Stimulated activated naive B cell treated with anti-CD40 and anti-IgM and Interleukin-4, amounts not matched to agents 10 μg/mL and 1 μg/mL and 100 μg/mL, for 72 hours (primary cell): ENCODE results near the gene TTC7B.

Source experiments
- ATAC-seq, 2 donors: fragments of 150-1000 bp; cut with Tn5 transposase; replicated peaks; 2 replicates each; pipeline ENCODE4 v1.10.0; 2021; ENCODE audit warnings: moderate library complexity in 1 of 2
- DNase-seq: peaks from one replicate; pipeline ENCODE4 v3.0.0; 2021
- H3K27ac Mint-ChIP-seq: one replicate; pipeline ENCODE4 v1.8.0; 2022; ENCODE audit warnings: mild to moderate bottlenecking, mixed read lengths
- H3K27me3 Mint-ChIP-seq, 2 donors: one replicate each; pipeline ENCODE4 v1.8.0; 2022; ENCODE audit warnings: mixed read lengths in 2 of 2
- H3K36me3 Mint-ChIP-seq, 2 donors: one replicate each; pipeline ENCODE4 v1.8.0; 2022; ENCODE audit warnings: mixed read lengths in 2 of 2, mild to moderate bottlenecking in 1 of 2
- H3K4me1 Mint-ChIP-seq, 2 donors: one replicate each; pipeline ENCODE4 v1.8.0; 2022; ENCODE audit warnings: mixed read lengths in 2 of 2, mild to moderate bottlenecking in 1 of 2
- H3K4me3 Mint-ChIP-seq, 2 donors: one replicate each; pipeline ENCODE4 v1.8.0; 2022; ENCODE audit warnings: mild to moderate bottlenecking in 2 of 2, mixed read lengths in 2 of 2, moderate library complexity in 1 of 2
- H3K9me3 Mint-ChIP-seq, 2 donors: one replicate each; pipeline ENCODE4 v1.8.0; 2022; ENCODE audit warnings: mixed read lengths in 2 of 2, mild to moderate bottlenecking in 1 of 2

Gene TTC7B

DNA sequence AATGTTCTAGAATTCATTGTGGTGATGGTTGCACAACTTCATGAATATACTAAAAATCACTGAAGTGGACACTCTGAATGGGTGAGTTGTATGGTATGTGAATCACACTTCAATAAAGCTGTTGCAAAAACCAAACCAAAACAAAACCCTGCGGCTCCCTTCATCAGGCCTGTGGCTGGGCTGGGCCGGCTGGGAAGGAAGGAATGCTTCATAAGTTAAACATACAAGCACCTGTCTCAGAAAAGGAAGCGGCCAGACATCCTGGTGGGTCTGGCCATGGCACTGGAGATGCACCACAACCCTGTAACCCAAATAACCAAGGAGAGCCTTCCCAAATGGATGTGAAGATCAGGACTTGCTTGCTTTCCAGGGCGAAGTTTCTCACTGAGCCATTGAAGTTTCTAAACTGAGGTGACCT lies 34.9 kb downstream of the TTC7B start:
- Mint-ChIP-seq H3K4me3 (no peak overlapping the region), H3K27ac (no peak overlapping the region), H3K36me3 (no peaks in the 10 kb centered on the region), H3K9me3 (no peaks in the 10 kb centered on the region), H3K27me3 (no peaks in the 10 kb centered on the region), H3K4me1 (no peaks in the 10 kb centered on the region)
- ATAC-seq, result no peak
- no peak for DNase-seq

DNA sequence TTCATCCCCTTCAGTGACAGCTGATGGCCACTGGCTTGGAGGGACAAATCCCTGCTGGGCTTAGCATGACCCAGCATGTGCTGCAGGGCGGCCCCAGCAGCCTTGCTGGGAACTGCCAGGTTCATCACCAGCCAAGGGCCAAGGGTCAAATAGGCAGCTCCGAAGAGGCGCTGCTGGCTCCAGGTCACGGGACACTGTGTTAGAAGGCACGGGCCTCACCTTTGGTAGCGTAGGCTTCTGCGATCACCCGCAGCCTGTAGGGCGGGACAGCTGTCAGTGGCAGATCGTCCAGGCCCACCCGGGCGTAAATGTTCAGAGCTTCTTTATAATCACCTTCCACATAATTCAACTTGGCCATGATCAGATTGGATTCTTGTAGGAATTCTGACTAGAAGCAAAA lies 35.7 kb downstream of the TTC7B start:
- H3K4me3 Mint-ChIP-seq, result no peak overlapping the region
- DNase-seq (no peak), ATAC-seq (no peak)
- no peaks in the 10 kb centered on the region for H3K4me1 Mint-ChIP-seq
- H3K9me3 Mint-ChIP-seq, result no peaks in the 10 kb centered on the region
- H3K36me3 Mint-ChIP-seq, result no peaks in the 10 kb centered on the region
- H3K27ac Mint-ChIP-seq, result no peak overlapping the region
- no peaks in the 10 kb centered on the region for H3K27me3 Mint-ChIP-seq

GRCh38 chr14:90778571-90779255 lies 37.5 kb downstream of the TTC7B start:
- Mint-ChIP-seq H3K27ac (no peak overlapping the region), H3K4me3 (no peak overlapping the region), H3K27me3 (no peaks in the 10 kb centered on the region), H3K4me1 (no peaks in the 10 kb centered on the region), H3K9me3 (no peaks in the 10 kb centered on the region), H3K36me3 (no peaks in the 10 kb centered on the region)
- DNase-seq (no peak), ATAC-seq (no peak)

DNA sequence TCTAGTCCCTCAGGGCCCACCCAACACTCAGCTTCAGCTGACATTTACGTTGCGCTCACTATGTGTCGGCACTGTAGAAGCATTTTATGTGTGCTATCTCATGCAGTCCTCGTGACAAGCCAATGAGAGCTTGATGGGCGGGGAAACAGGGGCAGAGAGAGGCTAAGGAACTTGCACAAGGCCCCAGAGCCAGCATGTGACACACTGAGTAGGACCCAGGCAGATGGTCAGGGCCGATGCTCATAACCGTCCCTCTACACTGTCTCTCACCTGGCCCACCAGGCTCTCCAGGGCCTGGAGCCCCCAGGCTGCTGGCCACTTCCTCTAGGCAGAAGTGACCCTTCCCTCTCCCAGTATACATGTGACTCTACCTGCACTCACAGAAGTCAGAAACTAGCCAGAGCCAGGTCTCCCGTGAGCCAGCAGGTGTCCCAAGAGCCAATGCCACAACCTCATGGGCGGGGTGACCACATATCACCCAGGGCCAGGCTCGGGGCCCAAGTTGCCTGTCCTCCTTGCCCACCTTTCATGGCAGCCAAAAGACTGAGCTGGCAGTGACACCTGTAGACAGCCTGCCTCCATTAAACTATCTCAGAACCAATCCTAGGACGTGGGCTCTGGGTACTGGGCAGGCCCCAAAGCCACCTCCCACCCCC lies 38.3 kb downstream of the TTC7B start:
- H3K9me3 Mint-ChIP-seq, result no peaks in the 10 kb centered on the region

DNA sequence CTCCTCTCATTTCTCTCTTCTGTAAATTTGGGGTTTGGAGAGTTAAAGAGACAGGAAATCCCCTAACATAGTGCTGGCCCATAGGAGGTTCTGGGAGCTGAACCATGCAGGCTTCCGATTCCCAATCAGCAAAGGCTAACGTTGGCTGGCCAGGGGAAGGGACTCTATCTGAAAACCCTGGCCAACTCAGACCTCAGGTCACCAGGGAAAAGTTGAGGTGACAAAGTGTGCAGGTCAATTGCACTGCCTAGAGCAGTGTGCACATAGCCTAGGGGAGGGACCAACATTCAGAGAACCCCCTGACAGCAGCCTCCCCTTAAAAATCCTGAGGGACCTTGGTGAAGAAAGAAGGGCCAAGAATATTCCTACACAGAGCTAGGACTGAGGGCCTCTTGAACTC lies 38.9 kb downstream of the TTC7B start:
- ATAC-seq (no peak), DNase-seq (no peak)
- Mint-ChIP-seq H3K4me3 (no peak overlapping the region), H3K36me3 (no peaks in the 10 kb centered on the region), H3K9me3 (no peaks in the 10 kb centered on the region), H3K4me1 (no peaks in the 10 kb centered on the region), H3K27me3 (no peaks in the 10 kb centered on the region), H3K27ac (no peak overlapping the region)

More for the DNA sequence above, 38.3 kb downstream of the TTC7B start:
- no peaks in the 10 kb centered on the region for H3K36me3 Mint-ChIP-seq
- H3K4me1 Mint-ChIP-seq, result no peaks in the 10 kb centered on the region
- DNase-seq, result no peak
- H3K27me3 Mint-ChIP-seq, result no peaks in the 10 kb centered on the region
- H3K27ac Mint-ChIP-seq, result no peak overlapping the region
- no peak overlapping the region for H3K4me3 Mint-ChIP-seq
- no peak for ATAC-seq

GRCh38 chr14:90775441-90775840 lies 40.8 kb downstream of the TTC7B start:
- no peaks in the 10 kb centered on the region for H3K9me3 Mint-ChIP-seq
- H3K4me3 Mint-ChIP-seq, result no peak overlapping the region
- H3K36me3 Mint-ChIP-seq, result no peaks in the 10 kb centered on the region
- no peak for ATAC-seq
- no peaks in the 10 kb centered on the region for H3K27me3 Mint-ChIP-seq
- DNase-seq, result no peak
- H3K4me1 Mint-ChIP-seq, result no peaks in the 10 kb centered on the region
- H3K27ac Mint-ChIP-seq, result no peak overlapping the region

GRCh38 chr14:90774316-90774715 lies 41.9 kb downstream of the TTC7B start:
- Mint-ChIP-seq H3K9me3 (peaks cover 0 to 3% of the 10 kb centered on the region in 2 donors), H3K4me3 (no peak overlapping the region), H3K4me1 (no peaks in the 10 kb centered on the region), H3K36me3 (peaks cover 0 to 4% of the 10 kb centered on the region in 2 donors), H3K27ac (no peak overlapping the region), H3K27me3 (no peaks in the 10 kb centered on the region)
- ATAC-seq, result no peak
- no peak for DNase-seq

GRCh38 chr14:90773705-90774104 lies 42.5 kb downstream of the TTC7B start:
- H3K36me3 Mint-ChIP-seq, result peaks cover 0 to 4% of the 10 kb centered on the region in 2 donors
- H3K27ac Mint-ChIP-seq, result no peak overlapping the region
- ATAC-seq, result no peak
- peaks cover 3% of the 10 kb centered on the region in 2 donors for H3K9me3 Mint-ChIP-seq
- H3K27me3 Mint-ChIP-seq, result no peaks in the 10 kb centered on the region
- H3K4me1 Mint-ChIP-seq, result no peaks in the 10 kb centered on the region
- no peak for DNase-seq
- H3K4me3 Mint-ChIP-seq, result no peak overlapping the region

- H3K27me3 Mint-ChIP-seq, result no peaks in the 10 kb centered on the region
Observed at GRCh38 chr14:90773196-90773486, 43.1 kb downstream of the TTC7B start.

DNA sequence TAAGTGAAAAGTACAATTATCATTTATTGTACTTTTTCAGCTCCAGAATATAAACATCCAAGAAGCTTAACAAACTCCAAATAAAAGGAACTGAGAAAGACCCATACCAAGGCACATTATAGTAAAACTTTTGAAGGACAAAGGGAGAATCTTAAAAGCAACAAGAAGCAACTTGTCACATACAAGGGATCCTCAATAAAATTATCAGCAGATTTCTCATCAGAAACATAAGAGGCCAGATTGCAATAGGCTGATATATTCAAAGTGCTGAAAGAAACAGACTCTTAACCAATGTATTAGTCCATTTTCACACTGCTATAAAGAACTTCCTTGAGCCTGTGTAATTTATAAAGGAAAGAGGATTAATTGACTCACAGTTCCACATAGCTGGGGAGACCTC lies 48.3 kb downstream of the TTC7B start:
- H3K27ac Mint-ChIP-seq, result no peak overlapping the region
- no peak overlapping the region for H3K4me3 Mint-ChIP-seq
- peaks cover 22 to 25% of the 10 kb centered on the region in 2 donors for H3K9me3 Mint-ChIP-seq
- H3K27me3 Mint-ChIP-seq, result no peaks in the 10 kb centered on the region
- no peaks in the 10 kb centered on the region for H3K4me1 Mint-ChIP-seq
- H3K36me3 Mint-ChIP-seq, result peaks cover 8 to 9% of the 10 kb centered on the region in 2 donors
- no peak for ATAC-seq
- no peak for DNase-seq

More at GRCh38 chr14:90773196-90773486, 43.1 kb downstream of the TTC7B start:
- no peak for ATAC-seq
- Mint-ChIP-seq H3K36me3 (peaks cover 0 to 4% of the 10 kb centered on the region in 2 donors), H3K27ac (no peak overlapping the region), H3K9me3 (peaks cover 7% of the 10 kb centered on the region in 2 donors), H3K4me3 (no peak overlapping the region), H3K4me1 (no peaks in the 10 kb centered on the region)
- no peak for DNase-seq

GRCh38 chr14:90760591-90761316 lies 55.5 kb downstream of the TTC7B start:
- Mint-ChIP-seq H3K9me3 (peaks cover 3 to 6% of the 10 kb centered on the region in 2 donors), H3K27me3 (peaks cover 0 to 3% of the 10 kb centered on the region in 2 donors), H3K4me1 (peaks cover 15 to 18% of the 10 kb centered on the region in 2 donors), H3K27ac (no peak overlapping the region), H3K36me3 (peaks cover 0 to 2% of the 10 kb centered on the region in 2 donors), H3K4me3 (no peak overlapping the region)
- no peak for DNase-seq
- no peak for ATAC-seq

DNA sequence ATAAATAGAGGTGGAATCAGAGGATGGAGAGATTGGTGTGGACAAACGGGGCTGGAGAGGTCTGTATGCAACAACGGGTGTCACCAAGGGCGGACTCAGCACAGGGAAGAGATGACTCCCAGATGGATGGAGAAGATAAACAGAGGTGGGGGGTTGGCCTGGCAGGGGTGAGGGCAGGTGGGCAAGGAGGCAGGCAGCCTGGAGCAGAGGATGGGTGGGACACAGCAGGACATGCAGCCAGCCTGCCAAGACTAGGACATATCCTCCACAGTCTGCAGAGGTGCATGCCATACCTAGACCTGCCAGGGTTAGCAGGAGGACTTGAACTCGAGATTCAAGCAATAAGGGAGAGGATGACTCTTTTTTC lies 56.2 kb downstream of the TTC7B start:
- ATAC-seq (no peak), DNase-seq (no peak)
- H3K4me3 Mint-ChIP-seq, result no peak overlapping the region
- peaks cover 16 to 18% of the 10 kb centered on the region in 2 donors for H3K4me1 Mint-ChIP-seq
- H3K27me3 Mint-ChIP-seq, result peaks cover 0 to 3% of the 10 kb centered on the region in 2 donors
- H3K27ac Mint-ChIP-seq, result no peak overlapping the region
- peaks cover 3 to 4% of the 10 kb centered on the region in 2 donors for H3K9me3 Mint-ChIP-seq
- H3K36me3 Mint-ChIP-seq, result peaks cover 0 to 2% of the 10 kb centered on the region in 2 donors

DNA sequence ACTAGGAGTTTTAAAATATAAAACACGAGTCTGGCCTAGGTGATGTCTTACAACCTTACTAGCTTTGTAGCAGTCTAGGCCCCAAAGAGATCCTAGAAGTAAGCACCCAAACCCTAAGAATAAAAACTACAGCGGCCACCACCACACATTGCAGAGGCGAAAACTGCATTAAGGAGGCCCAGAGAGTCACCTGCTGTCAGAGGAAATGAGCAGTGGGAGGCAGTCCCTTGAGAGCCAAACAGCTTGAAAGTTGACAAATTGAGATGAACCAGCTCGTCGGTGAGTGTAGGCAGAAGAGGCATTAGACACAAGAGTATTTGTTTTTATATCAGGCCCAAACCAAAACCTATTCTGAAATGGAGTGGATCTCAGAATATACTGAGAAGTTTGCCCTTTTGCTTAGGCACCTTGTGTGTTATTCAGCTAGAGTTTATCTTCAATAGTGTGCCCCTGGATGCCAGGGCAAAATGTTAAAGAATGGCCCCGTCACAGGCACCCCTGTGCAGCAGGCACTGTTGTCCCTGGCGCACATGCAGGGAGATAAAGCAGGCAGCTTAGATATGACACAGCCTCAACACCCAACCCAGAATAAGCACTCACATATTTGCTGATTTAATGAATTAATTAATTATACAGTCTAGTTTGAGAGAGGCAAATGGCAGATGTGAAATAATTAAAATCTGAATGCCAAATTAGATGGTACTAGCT lies 56.7 kb downstream of the TTC7B start:
- peaks cover 16 to 18% of the 10 kb centered on the region in 2 donors for H3K4me1 Mint-ChIP-seq
- peaks cover 3 to 4% of the 10 kb centered on the region in 2 donors for H3K9me3 Mint-ChIP-seq
- H3K27me3 Mint-ChIP-seq, result peaks cover 0 to 3% of the 10 kb centered on the region in 2 donors
- H3K36me3 Mint-ChIP-seq, result peaks cover 0 to 2% of the 10 kb centered on the region in 2 donors
- DNase-seq (peak; percentile 56), ATAC-seq (peak; percentile 69)
- H3K27ac Mint-ChIP-seq, result peak overlapping the region; percentile 92
- H3K4me3 Mint-ChIP-seq, result peak overlapping the region; percentile 85 to 91

GRCh38 chr14:90758959-90759358 lies 57.3 kb downstream of the TTC7B start:
- ATAC-seq (peak; percentile 52 to 62), DNase-seq (peak; percentile 17)
- peaks cover 0 to 2% of the 10 kb centered on the region in 2 donors for H3K36me3 Mint-ChIP-seq
- H3K9me3 Mint-ChIP-seq, result peaks cover 2 to 3% of the 10 kb centered on the region in 2 donors
- peak overlapping the region; percentile 92 for H3K27ac Mint-ChIP-seq
- peaks cover 16 to 18% of the 10 kb centered on the region in 2 donors for H3K4me1 Mint-ChIP-seq
- H3K27me3 Mint-ChIP-seq, result peaks cover 0 to 3% of the 10 kb centered on the region in 2 donors
- H3K4me3 Mint-ChIP-seq, result peak overlapping the region; percentile 85 to 91
